IMR-90 (cell line): Measurements from ENCODE around the gene KIAA0825. TPM values are rescaled to one million over a fixed set of nuclear protein-coding genes. Genes with fewer than 3 reads are reported as not detected.

Source experiments
- ATAC-seq: fragments of 200-7000 bp; cut with Tn5 transposase; 2 replicates; pipeline ENCODE4 v1.9.1; 2020; ENCODE audit warnings: low read depth, mild to moderate bottlenecking, moderate library complexity
- BruUV-seq: library from RNA; stranded (reverse); fragments of 400-500 nt; replicated peaks from 2 replicates; lab custom pipeline; 2021; lab: Mats Ljungman, UMichigan
- CTCF ChIA-PET: fragments of 300-600 bp; formaldehyde crosslinking; extraction: SDS; loops from one replicate; lab custom pipeline; 2021; ENCODE audit warnings: antibody characterized with exemption; lab: Yijun Ruan, JAX
- POLR2A ChIA-PET: fragments of 300-600 bp; sonication (Branson Sonifier 250); formaldehyde crosslinking; loops from one replicate; lab custom pipeline; 2022; ENCODE audit warnings: antibody characterized with exemption; ENCODE audit not compliant: unreplicated experiment; lab: Charles Lee
- DNase-seq: peaks from one replicate; pipeline ENCODE4 v3.0.0; 2013
- H2AFZ ChIP-seq: replicated peaks from 2 replicates; pipeline ENCODE3; 2013; ENCODE audit warnings: low read length, mild to moderate bottlenecking; ENCODE audit not compliant: poor library complexity
- H2AK5ac ChIP-seq: 2 replicates; pipeline ENCODE4 v1.6.1; 2013; ENCODE audit warnings: low read depth, low read length, inconsistent platforms
- H2AK9ac ChIP-seq: replicated peaks from 2 replicates; pipeline ENCODE3; 2013; ENCODE audit warnings: mild to moderate bottlenecking, low read depth, low read length, moderate library complexity; ENCODE audit not compliant: poor library complexity
- H2BK120ac ChIP-seq: 2 replicates; pipeline ENCODE4 v1.6.1; 2013; ENCODE audit warnings: low read depth, low read length, inconsistent platforms
- H2BK15ac ChIP-seq: 3 replicates; pipeline ENCODE4 v1.6.1; 2013; ENCODE audit warnings: low read depth, low read length, inconsistent platforms
- H2BK20ac ChIP-seq: 2 replicates; pipeline ENCODE4 v1.6.1; 2013; ENCODE audit warnings: low read depth, mild to moderate bottlenecking, inconsistent platforms, low read length, moderate library complexity
- H2BK5ac ChIP-seq: 2 replicates; pipeline ENCODE4 v1.6.1; 2013; ENCODE audit warnings: mild to moderate bottlenecking, low read depth, low read length, inconsistent platforms; ENCODE audit not compliant: poor library complexity, severe bottlenecking
- H3K14ac ChIP-seq: replicated peaks from 2 replicates; pipeline ENCODE4 v1.6.1; 2013; ENCODE audit warnings: low read depth, low read length, inconsistent platforms
- H3K18ac ChIP-seq: 2 replicates; pipeline ENCODE4 v1.6.1; 2013; ENCODE audit warnings: low read depth, low read length, control low read depth
- H3K23ac ChIP-seq: 2 replicates; pipeline ENCODE4 v1.6.1; 2013; ENCODE audit warnings: low read depth, low read length, inconsistent platforms
- H3K27ac ChIP-seq: 2 replicates; pipeline ENCODE4 v1.5.1; 2013; ENCODE audit warnings: mild to moderate bottlenecking, control low read depth, low read length; ENCODE audit not compliant: insufficient read depth
- H3K27me3 ChIP-seq: 2 replicates; pipeline ENCODE4 v1.6.1; 2013; ENCODE audit warnings: low read length; ENCODE audit not compliant: control insufficient read depth, insufficient read depth
- H3K36me3 ChIP-seq: 2 replicates; pipeline ENCODE4 v1.6.1; 2013; ENCODE audit warnings: low read length, mixed read lengths; ENCODE audit not compliant: control insufficient read depth, insufficient read depth
- H3K4ac ChIP-seq: 2 replicates; pipeline ENCODE4 v1.6.1; 2013; ENCODE audit warnings: low read depth, low read length, inconsistent platforms
- H3K4me1 ChIP-seq: 2 replicates; pipeline ENCODE4 v1.6.1; 2013; ENCODE audit warnings: low read length, mixed read lengths; ENCODE audit not compliant: control insufficient read depth, insufficient read depth
- H3K4me2 ChIP-seq: 2 replicates; pipeline ENCODE4 v1.6.1; 2013; ENCODE audit warnings: low read depth, mild to moderate bottlenecking, control low read depth, low read length, moderate library complexity
- H3K4me3 ChIP-seq: 2 replicates; pipeline ENCODE4 v1.5.1; 2013; ENCODE audit warnings: low read depth, mild to moderate bottlenecking, control low read depth, low read length, moderate library complexity; ENCODE audit not compliant: insufficient read depth
- H3K56ac ChIP-seq: 2 replicates; pipeline ENCODE4 v1.6.1; 2013; ENCODE audit warnings: low read length, inconsistent platforms; ENCODE audit not compliant: insufficient read depth; ENCODE audit errors: extremely low read depth
- H3K79me1 ChIP-seq, 2 experiments: 2 replicates each; pipeline ENCODE4 v1.6.1; 2013; ENCODE audit warnings: low read length in 2 of 2, inconsistent platforms in 1 of 2, low read depth in 1 of 2
- H3K9ac ChIP-seq: 2 replicates; pipeline ENCODE4 v1.6.1; 2013; ENCODE audit warnings: low read depth, low read length, control low read depth
- H3K9me1 ChIP-seq: 2 replicates; pipeline ENCODE4 v1.6.1; 2013; ENCODE audit warnings: low read length, inconsistent platforms; ENCODE audit not compliant: insufficient read depth
- H3K9me3 ChIP-seq: 2 replicates; pipeline ENCODE4 v1.6.1; 2013; ENCODE audit warnings: low read length; ENCODE audit not compliant: control insufficient read depth, insufficient read depth
- H4K20me1 ChIP-seq: 2 replicates; pipeline ENCODE4 v1.6.1; 2013; ENCODE audit warnings: low read length, inconsistent platforms; ENCODE audit not compliant: insufficient read depth
- H4K5ac ChIP-seq: 2 replicates; pipeline ENCODE4 v1.6.1; 2013; ENCODE audit warnings: mild to moderate bottlenecking, low read depth, low read length, control low read depth
- H4K8ac ChIP-seq, 2 experiments: 2 replicates each; pipeline ENCODE4 v1.6.1; 2013; ENCODE audit warnings: low read depth in 2 of 2, low read length in 2 of 2, control low read depth in 1 of 2, inconsistent platforms in 1 of 2
- H4K91ac ChIP-seq: 2 replicates; pipeline ENCODE4 v1.6.1; 2013; ENCODE audit warnings: low read depth, low read length, inconsistent platforms; ENCODE audit not compliant: insufficient read depth
- BHLHE40 ChIP-seq: fragments of 150-350 bp; IDR thresholded peaks from 2 replicates; pipeline ENCODE4 v1.6.1; 2016; ENCODE audit warnings: mild to moderate bottlenecking, low read depth, low read length
- CEBPB ChIP-seq: IDR thresholded peaks from 2 replicates; pipeline ENCODE4 v1.6.1; 2012; ENCODE audit warnings: low read depth, low read length, improper control_type of control experiment
- CHD1 ChIP-seq: IDR thresholded peaks from 2 replicates; pipeline ENCODE4 v1.6.1; 2012; ENCODE audit warnings: low read depth, low read length, improper control_type of control experiment
- FOS ChIP-seq: fragments of 150-350 bp; IDR thresholded peaks from 2 replicates; pipeline ENCODE4 v1.6.1; 2016; ENCODE audit warnings: low read depth, low read length
- MAFK ChIP-seq: IDR thresholded peaks from 2 replicates; pipeline ENCODE4 v1.6.1; 2012; ENCODE audit warnings: low read depth, low read length, improper control_type of control experiment
- MAZ ChIP-seq: IDR thresholded peaks from 2 replicates; pipeline ENCODE4 v1.6.1; 2012; ENCODE audit warnings: low read depth, mild to moderate bottlenecking, low read length, improper control_type of control experiment, moderate library complexity, borderline replicate concordance
- MXI1 ChIP-seq: IDR thresholded peaks from 2 replicates; pipeline ENCODE4 v1.6.1; 2012; ENCODE audit warnings: low read depth, mild to moderate bottlenecking, low read length, moderate library complexity, borderline replicate concordance
- NFE2L2 ChIP-seq: fragments of 150-350 bp; IDR thresholded peaks from 2 replicates; pipeline ENCODE4 v1.6.1; 2016; ENCODE audit warnings: low read depth, mild to moderate bottlenecking, low read length
- POLR2A ChIP-seq: IDR thresholded peaks from 2 replicates; pipeline ENCODE4 v1.6.1; 2012; ENCODE audit warnings: mild to moderate bottlenecking, low read depth, low read length
- RAD21 ChIP-seq: IDR thresholded peaks from 2 replicates; pipeline ENCODE4 v1.6.1; 2012; ENCODE audit warnings: low read length, improper control_type of control experiment
- RCOR1 ChIP-seq: IDR thresholded peaks from 2 replicates; pipeline ENCODE4 v1.6.1; 2012; ENCODE audit warnings: mild to moderate bottlenecking, low read length, improper control_type of control experiment; ENCODE audit not compliant: insufficient replicate concordance
- RFX5 ChIP-seq: IDR thresholded peaks from 2 replicates; pipeline ENCODE4 v1.8.0; 2012; ENCODE audit warnings: low read depth, mild to moderate bottlenecking, low read length, moderate library complexity
- SMC3 ChIP-seq: fragments of 150-350 bp; IDR thresholded peaks from 2 replicates; pipeline ENCODE4 v1.6.1; 2016; ENCODE audit warnings: low read depth, mild to moderate bottlenecking, antibody characterized with exemption, low read length, moderate library complexity
- WGBS, 2 experiments: methylation state at CpG; one replicate each; pipeline versions ENCODE4 v1.1.5 to v1.1.7; 2013; ENCODE audit warnings: missing lambda C conversion rate in 2 of 2; ENCODE audit not compliant: insufficient read length in 1 of 2; ENCODE audit errors: extremely low coverage in 2 of 2; 5-methylcytosine and 5-hydroxymethylcytosine counted together
- dilution Hi-C: fragments of 300-500 bp; cut with HindIII; formaldehyde crosslinking; loops from one replicate; pipeline ENCODE4 v1.14.3; 2018; ENCODE audit warnings: low sequenced_read_pairs; ENCODE audit not compliant: unreplicated experiment
- in situ Hi-C: fragments of 300-500 bp; cut with MboI; formaldehyde crosslinking; loops from 3 replicates; pipeline ENCODE4 v1.14.3; 2019; ENCODE audit warnings: low sequenced_read_pairs, inconsistent platforms, mixed read lengths
- intact Hi-C: fragments of 100-400 bp; cut with micrococcal nuclease; formaldehyde crosslinking; loops from 2 replicates; pipeline ENCODE4 v1.10.0; 2022
- polyA plus RNA-seq, 3 experiments: library from polyadenylated mRNA; depleted of rRNA; stranded (reverse); fragments of >200 nt; gene quantifications; 2 replicates each; pipeline ENCODE4 v1.2.3, GENCODE V29; 2012; ENCODE audit warnings: low replicate concordance in 1 of 3
- total RNA-seq: library from RNA; depleted of rRNA; stranded (reverse); fragments of >200 nt; gene quantifications from 2 replicates; pipeline ENCODE4 v1.2.3, GENCODE V29; 2012
- TF ChIP-seq, protein P1 (sequence below): conservative IDR thresholded peaks from 2 replicates; pipeline ENCODE4 v1.5.1; 2012; ENCODE audit warnings: mild to moderate bottlenecking, low read depth, low read length, improper control_type of control experiment
- TF ChIP-seq, protein P2 (sequence below): fragments of 150-350 bp; IDR thresholded peaks from 2 replicates; pipeline ENCODE4 v1.6.1; 2016; ENCODE audit warnings: low read depth, mild to moderate bottlenecking, low read length, moderate library complexity, borderline replicate concordance
- TF ChIP-seq, protein P3 (sequence below): fragments of 150-350 bp; IDR thresholded peaks from 2 replicates; pipeline ENCODE4 v1.6.1; 2017; ENCODE audit warnings: mild to moderate bottlenecking, antibody characterized with exemption, low read length, low read depth

Gene KIAA0825
- total and polyA plus RNA-seq, 2 of the 4 experiments (the other 2 are of a cell fraction): 0.46 to 1.8 TPM

DNA sequence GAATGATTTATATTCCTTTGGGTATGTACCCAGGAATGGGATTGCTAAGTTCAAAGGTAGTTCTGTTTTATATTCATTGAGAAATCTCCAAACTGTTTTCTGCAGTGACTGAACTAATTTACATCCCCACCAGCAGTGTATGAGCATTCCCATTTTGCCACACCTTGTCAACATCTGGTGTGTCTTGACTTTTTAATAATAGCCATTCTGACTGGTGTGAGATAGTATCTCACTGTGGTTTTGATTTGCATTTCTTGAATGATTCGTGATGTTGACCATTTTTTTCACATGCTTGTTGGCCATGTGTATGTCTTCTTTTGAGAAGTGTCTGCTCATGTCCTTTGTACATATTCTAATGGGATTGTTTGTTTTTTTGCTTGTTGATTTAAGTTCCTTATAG, 421.5 kb downstream of the KIAA0825 start:
- Histone ChIP-seq H2BK20ac (no peak overlapping the region), H4K20me1 (no peaks in the 10 kb centered on the region), H3K56ac (no peak overlapping the region), H3K36me3 (no peaks in the 10 kb centered on the region), H4K5ac (no peak overlapping the region), H2BK5ac (no peak overlapping the region), H3K4me3 (no peak overlapping the region), H2BK120ac (no peak overlapping the region), H2BK15ac (no peak overlapping the region), H2AK9ac (no peak overlapping the region), H3K27ac (no peak overlapping the region), H2AK5ac (no peak overlapping the region), H2AFZ (no peak overlapping the region), H3K27me3 (no peaks in the 10 kb centered on the region; the same call in 1 of the 2 replicates), H3K14ac (no peak overlapping the region), H3K9ac (no peak overlapping the region), H3K4me1 (no peaks in the 10 kb centered on the region), H3K9me1 (no peaks in the 10 kb centered on the region), H4K8ac (no peak overlapping the region), H3K4me2 (no peak overlapping the region), H3K9me3 (no peaks in the 10 kb centered on the region), H3K23ac (no peak overlapping the region), H3K4ac (no peak overlapping the region), H3K18ac (no peak overlapping the region), H3K79me1 (no peaks in the 10 kb centered on the region), H4K91ac (no peak overlapping the region)
- in situ Hi-C loops: no loop called here
- BruUV-seq: no TSS peak
- ChIA-PET POLR2A (no interaction called here), CTCF (no interaction called here)
- no CpG with 5 or more reads among the region's 1 CpG for WGBS, 2 experiments
- no peak for ATAC-seq
- intact Hi-C loops: no loop called here
- TF ChIP-seq, protein P1, sequence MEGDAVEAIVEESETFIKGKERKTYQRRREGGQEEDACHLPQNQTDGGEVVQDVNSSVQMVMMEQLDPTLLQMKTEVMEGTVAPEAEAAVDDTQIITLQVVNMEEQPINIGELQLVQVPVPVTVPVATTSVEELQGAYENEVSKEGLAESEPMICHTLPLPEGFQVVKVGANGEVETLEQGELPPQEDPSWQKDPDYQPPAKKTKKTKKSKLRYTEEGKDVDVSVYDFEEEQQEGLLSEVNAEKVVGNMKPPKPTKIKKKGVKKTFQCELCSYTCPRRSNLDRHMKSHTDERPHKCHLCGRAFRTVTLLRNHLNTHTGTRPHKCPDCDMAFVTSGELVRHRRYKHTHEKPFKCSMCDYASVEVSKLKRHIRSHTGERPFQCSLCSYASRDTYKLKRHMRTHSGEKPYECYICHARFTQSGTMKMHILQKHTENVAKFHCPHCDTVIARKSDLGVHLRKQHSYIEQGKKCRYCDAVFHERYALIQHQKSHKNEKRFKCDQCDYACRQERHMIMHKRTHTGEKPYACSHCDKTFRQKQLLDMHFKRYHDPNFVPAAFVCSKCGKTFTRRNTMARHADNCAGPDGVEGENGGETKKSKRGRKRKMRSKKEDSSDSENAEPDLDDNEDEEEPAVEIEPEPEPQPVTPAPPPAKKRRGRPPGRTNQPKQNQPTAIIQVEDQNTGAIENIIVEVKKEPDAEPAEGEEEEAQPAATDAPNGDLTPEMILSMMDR: no peak
- TF ChIP-seq RAD21: no peak
- TF ChIP-seq MXI1: no peak
- TF ChIP-seq CHD1: no peak
- no peak for TF ChIP-seq POLR2A
- TF ChIP-seq MAFK: no peak
- no peak for TF ChIP-seq CEBPB
- TF ChIP-seq RFX5: no peak
- no peak for TF ChIP-seq NFE2L2
- TF ChIP-seq RCOR1: no peak
- no peak for TF ChIP-seq BHLHE40
- no peak for TF ChIP-seq FOS
- TF ChIP-seq, protein P2, sequence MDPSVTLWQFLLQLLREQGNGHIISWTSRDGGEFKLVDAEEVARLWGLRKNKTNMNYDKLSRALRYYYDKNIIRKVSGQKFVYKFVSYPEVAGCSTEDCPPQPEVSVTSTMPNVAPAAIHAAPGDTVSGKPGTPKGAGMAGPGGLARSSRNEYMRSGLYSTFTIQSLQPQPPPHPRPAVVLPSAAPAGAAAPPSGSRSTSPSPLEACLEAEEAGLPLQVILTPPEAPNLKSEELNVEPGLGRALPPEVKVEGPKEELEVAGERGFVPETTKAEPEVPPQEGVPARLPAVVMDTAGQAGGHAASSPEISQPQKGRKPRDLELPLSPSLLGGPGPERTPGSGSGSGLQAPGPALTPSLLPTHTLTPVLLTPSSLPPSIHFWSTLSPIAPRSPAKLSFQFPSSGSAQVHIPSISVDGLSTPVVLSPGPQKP: no peak
- no peak for TF ChIP-seq SMC3
- TF ChIP-seq MAZ: no peak
- TF ChIP-seq, protein P3, sequence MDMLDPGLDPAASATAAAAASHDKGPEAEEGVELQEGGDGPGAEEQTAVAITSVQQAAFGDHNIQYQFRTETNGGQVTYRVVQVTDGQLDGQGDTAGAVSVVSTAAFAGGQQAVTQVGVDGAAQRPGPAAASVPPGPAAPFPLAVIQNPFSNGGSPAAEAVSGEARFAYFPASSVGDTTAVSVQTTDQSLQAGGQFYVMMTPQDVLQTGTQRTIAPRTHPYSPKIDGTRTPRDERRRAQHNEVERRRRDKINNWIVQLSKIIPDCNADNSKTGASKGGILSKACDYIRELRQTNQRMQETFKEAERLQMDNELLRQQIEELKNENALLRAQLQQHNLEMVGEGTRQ: no peak
- no peak for DNase-seq
- dilution Hi-C loops: no loop called here
